KBM-7 (cell line): ENCODE measurements around the gene DENND1A.
"Not testable (repeated sequence)": the region's sequence is repeated elsewhere in the genome, so short reads cannot be mapped to it uniquely, and the experiment has no call there.

Experiments used
- DNase-seq: peaks from one replicate; pipeline ENCODE4 v3.0.0-alpha.2; 2015
- in situ Hi-C: fragments of 300-500 bp; cut with MboI; formaldehyde crosslinking; loops from 2 replicates; pipeline ENCODE4 v1.14.3; 2020; ENCODE audit warnings: low sequenced_read_pairs, low pct_unique_long_range_greater_than_20kb, mixed read lengths

Gene DENND1A

GRCh38 chr9:123954518-123955280 is 24.8 kb upstream of the DENND1A start:
- in situ Hi-C loops: no loop called here
- DNase-seq: peak; percentile 20

- in situ Hi-C loops: no loop called here
- DNase-seq: no peak
Observed at GRCh38 chr9:123952641-123953495, 22.9 kb upstream of the DENND1A start.

GRCh38 chr9:123948286-123948685 is 18.4 kb upstream of the DENND1A start:
- DNase-seq: no peak
- in situ Hi-C loops: no loop called here

GRCh38 chr9:123947326-123947725 is 17.4 kb upstream of the DENND1A start:
- no peak for DNase-seq
- in situ Hi-C loops: no loop called here

- in situ Hi-C loops: no loop called here
- no peak for DNase-seq
Observed at GRCh38 chr9:123946101-123946821, 16.3 kb upstream of the DENND1A start.

GRCh38 chr9:123945532-123945931 is 15.6 kb upstream of the DENND1A start:
- no peak for DNase-seq
- in situ Hi-C loops: no loop called here

DNA sequence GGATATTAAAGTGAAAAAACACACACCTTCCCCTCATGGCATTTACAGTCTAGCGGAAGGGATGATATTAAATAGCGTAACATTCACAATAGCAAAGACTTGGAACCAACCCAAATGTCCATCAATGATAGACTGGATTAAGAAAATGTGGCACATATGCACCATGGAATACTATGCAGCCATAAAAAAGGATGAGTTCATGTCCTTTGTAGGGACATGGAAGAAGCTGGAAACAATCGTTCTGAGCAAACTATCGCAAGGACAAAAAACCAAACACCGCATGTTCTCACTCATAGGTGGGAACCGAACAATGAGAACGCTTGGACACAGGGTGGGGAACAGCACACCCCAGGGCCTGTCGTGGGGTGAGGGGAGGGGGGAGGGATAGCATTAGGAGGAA is 14.5 kb upstream of the DENND1A start:
- DNase-seq, in situ Hi-C loops: not testable (repeated sequence)

DNA sequence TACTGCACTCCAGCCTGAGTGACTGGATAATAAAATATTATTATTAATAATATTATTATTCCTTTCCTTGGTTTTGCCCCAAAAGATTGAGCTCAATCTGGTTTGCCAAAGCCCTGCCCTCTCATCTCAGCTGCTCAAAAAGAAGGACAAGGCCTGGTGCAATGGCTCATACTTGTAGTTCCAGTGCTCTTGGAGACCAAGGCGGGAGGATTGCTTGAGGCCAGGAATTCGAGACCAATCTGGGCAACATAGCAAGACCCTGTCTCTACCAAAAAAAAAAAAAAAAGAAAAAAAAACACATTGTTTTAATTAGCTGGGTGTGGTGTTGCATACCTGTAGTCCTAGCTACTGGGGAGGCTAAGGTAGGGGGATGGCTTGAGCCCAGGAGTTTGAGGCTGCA is 13.7 kb upstream of the DENND1A start:
- DNase-seq: no peak
- in situ Hi-C loops: no loop called here

DNA sequence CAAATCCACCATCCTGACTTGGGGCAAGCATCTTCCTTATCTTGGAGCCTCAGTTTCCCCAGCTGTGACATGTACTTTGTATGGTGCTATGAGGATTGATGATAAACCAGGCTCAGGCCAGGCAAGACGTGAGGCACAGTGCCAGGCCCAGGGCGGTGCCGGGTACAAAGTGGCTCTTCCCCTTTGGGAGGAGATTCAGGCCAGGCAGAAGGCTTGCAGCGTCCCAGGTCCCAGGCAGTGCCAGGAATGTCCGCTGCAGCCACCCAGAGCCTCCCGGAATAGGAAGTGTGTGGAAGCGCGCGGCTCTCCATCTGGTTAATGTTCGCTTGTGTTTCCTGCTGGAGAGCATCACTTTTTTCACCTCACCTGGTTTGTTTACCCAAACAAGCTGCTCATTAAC is 12.6 kb upstream of the DENND1A start:
- DNase-seq: no peak
- in situ Hi-C loops: no loop called here

DNA sequence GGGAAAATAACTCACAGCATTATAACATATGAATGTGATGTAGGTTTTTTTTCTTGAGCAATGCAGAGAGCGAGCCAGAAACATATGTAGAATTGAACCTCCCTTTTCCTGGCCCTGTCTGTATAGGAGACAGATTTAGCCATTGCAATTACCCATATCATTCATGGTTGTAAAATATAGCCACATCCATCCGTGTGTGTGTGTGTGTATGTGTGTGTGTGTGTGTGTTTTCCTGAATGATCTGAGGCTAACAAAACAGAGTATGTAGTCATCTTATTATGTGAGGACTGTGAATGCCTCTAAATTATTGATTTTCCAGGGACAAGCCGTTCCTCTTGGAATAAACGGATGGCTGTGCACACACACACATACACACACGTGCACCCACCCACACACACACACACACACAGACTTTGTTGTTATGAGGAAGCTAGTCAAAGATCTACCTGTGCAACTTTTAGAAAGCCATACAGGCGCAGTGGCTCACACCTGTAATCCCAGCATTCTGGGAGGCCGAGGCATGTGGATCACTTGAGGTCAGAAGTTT is 11.7 kb upstream of the DENND1A start:
- no peak for DNase-seq
- in situ Hi-C loops: no loop called here

- no peak for DNase-seq
- in situ Hi-C loops: no loop called here
Observed at GRCh38 chr9:123940721-123941523, 11.0 kb upstream of the DENND1A start.

DNA sequence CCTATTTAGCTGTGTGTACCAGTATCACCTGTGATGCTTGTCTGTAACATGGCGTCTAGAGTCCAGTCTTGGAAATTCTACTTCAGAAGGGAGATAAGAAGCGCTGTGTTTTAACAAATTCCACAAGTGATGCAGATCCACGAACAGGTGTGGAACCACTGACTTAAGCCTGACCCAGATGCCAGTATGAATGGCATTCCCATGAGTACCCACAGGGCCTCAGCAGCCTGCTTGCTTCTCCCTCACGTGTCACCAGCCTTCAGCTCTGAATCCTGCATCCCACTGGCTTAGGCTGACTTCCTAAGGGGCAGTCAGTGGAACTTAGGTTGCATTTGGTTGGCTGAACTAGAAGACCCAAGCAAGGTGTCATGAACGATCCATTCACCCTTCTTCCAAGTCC is 8.5 kb upstream of the DENND1A start:
- in situ Hi-C loops: no loop called here
- DNase-seq: no peak

GRCh38 chr9:123936575-123936974 is 6.6 kb upstream of the DENND1A start:
- in situ Hi-C loops: not testable (repeated sequence)

GRCh38 chr9:123933440-123934212 is 3.7 kb upstream of the DENND1A start:
- no peak for DNase-seq
- in situ Hi-C loops: no loop called here

More at GRCh38 chr9:123936575-123936974, 6.6 kb upstream of the DENND1A start:
- DNase-seq: not testable (repeated sequence)

GRCh38 chr9:123929177-123929869 is 603 bp downstream of the DENND1A start:
- DNase-seq: peak; percentile 20
- in situ Hi-C loops: no loop called here

GRCh38 chr9:123928533-123929176 is 1.3 kb downstream of the DENND1A start:
- in situ Hi-C loops: no loop called here
- DNase-seq: peak; percentile 14
